Progenitor cell of endocrine pancreas (in vitro differentiated cells): ENCODE data around the gene IL1B. TPM values are rescaled to one million over a fixed set of nuclear protein-coding genes. Genes with fewer than 3 reads are reported as not detected.
A peak's percentile ranks its signal among the peaks of the same experiment; 100 is the strongest.

ENCODE experiments used
- DNase-seq: peaks from one replicate; pipeline ENCODE4 v3.0.0; 2021; ENCODE audit warnings: low spot score; ENCODE audit not compliant: unreplicated experiment
- H3K27ac Mint-ChIP-seq: 2 replicates; pipeline ENCODE4 v1.8.0; 2021; ENCODE audit warnings: mild to moderate bottlenecking, moderate library complexity, mixed read lengths
- H3K27me3 Mint-ChIP-seq: 2 replicates; pipeline ENCODE4 v1.8.0; 2021; ENCODE audit warnings: mixed read lengths
- H3K36me3 Mint-ChIP-seq: 2 replicates; pipeline ENCODE4 v1.8.0; 2022; ENCODE audit warnings: mixed read lengths; ENCODE audit not compliant: insufficient read depth
- H3K4me1 Mint-ChIP-seq: 2 replicates; pipeline ENCODE4 v1.8.0; 2021; ENCODE audit warnings: low read depth, mixed read lengths
- H3K4me3 Mint-ChIP-seq: 2 replicates; pipeline ENCODE4 v1.8.0; 2021; ENCODE audit warnings: low read depth, mild to moderate bottlenecking, moderate library complexity, mixed read lengths
- H3K9me3 Mint-ChIP-seq: 2 replicates; pipeline ENCODE4 v1.8.0; 2021; ENCODE audit warnings: low read depth, mixed read lengths
- total RNA-seq: library from RNA; stranded (reverse); gene quantifications from 2 replicates; pipeline ENCODE4 v1.2.1, GENCODE V29; 2021
- TF ChIP-seq, protein P1 (sequence below): fragments of 200-600 bp; sonication (generic); IDR thresholded peaks from one replicate; pipeline ENCODE4 v1.5.0; 2021; ENCODE audit warnings: antibody characterized with exemption, mild to moderate bottlenecking; ENCODE audit not compliant: unreplicated experiment

IL1B gene
- total RNA-seq, 1 donor from 2014 or later = not detected

DNA sequence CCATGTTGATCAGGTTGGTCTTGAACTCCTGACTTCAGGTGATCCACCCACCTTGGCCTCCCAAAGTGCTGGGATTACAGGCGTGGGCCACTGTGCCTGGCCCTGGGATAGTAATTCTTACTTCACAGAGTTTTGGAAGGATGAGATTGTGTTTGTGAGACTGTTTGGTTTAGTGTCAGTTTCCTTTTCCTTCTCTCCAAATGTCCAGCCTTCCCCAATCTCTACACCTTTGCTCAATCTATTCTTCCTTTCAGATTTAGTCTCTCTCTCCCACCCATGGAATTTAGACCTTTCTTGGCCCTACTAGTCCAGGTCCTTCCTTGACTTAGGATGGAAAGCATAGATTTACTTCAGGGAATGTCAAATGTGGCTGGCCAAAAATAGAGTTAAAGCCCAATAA is 40.1 kb downstream of the IL1B start:
- Mint-ChIP-seq H3K4me3 (no peak overlapping the region), H3K36me3 (no peaks in the 10 kb centered on the region), H3K9me3 (peaks cover 4% of the 10 kb centered on the region), H3K27me3 (peaks cover 24% of the 10 kb centered on the region), H3K27ac (no peak overlapping the region), H3K4me1 (peaks cover 12% of the 10 kb centered on the region)
- DNase-seq = no peak
- TF ChIP-seq, protein P1, sequence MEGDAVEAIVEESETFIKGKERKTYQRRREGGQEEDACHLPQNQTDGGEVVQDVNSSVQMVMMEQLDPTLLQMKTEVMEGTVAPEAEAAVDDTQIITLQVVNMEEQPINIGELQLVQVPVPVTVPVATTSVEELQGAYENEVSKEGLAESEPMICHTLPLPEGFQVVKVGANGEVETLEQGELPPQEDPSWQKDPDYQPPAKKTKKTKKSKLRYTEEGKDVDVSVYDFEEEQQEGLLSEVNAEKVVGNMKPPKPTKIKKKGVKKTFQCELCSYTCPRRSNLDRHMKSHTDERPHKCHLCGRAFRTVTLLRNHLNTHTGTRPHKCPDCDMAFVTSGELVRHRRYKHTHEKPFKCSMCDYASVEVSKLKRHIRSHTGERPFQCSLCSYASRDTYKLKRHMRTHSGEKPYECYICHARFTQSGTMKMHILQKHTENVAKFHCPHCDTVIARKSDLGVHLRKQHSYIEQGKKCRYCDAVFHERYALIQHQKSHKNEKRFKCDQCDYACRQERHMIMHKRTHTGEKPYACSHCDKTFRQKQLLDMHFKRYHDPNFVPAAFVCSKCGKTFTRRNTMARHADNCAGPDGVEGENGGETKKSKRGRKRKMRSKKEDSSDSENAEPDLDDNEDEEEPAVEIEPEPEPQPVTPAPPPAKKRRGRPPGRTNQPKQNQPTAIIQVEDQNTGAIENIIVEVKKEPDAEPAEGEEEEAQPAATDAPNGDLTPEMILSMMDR = no peak

DNA sequence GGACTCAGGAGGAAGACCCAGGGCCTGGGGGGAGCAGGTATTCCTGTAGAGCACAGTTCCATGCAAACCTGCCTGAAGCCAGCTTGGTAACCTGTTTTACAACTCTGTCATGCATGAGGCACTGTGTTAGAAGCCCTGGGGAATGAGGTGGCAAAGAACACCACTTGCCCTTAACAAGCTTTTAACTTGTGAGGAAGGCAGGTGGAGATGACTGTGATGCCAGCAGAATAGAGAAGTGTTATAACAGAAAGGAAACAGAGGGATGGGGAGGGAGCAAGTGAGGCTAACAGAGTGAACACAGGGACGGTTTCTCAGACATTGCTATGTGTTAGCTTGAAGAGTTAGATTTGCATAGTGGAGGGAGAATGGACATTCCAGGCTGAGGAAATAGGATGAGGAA is 40.8 kb downstream of the IL1B start:
- no peaks in the 10 kb centered on the region for H3K36me3 Mint-ChIP-seq
- peak; percentile 18 for DNase-seq
- H3K4me1 Mint-ChIP-seq = peaks cover 12% of the 10 kb centered on the region
- H3K27ac Mint-ChIP-seq = peak overlapping the region; percentile 75
- peaks cover 24% of the 10 kb centered on the region for H3K27me3 Mint-ChIP-seq
- H3K4me3 Mint-ChIP-seq = no peak overlapping the region
- TF ChIP-seq, protein P1 = no peak
- peaks cover 4% of the 10 kb centered on the region for H3K9me3 Mint-ChIP-seq

DNA sequence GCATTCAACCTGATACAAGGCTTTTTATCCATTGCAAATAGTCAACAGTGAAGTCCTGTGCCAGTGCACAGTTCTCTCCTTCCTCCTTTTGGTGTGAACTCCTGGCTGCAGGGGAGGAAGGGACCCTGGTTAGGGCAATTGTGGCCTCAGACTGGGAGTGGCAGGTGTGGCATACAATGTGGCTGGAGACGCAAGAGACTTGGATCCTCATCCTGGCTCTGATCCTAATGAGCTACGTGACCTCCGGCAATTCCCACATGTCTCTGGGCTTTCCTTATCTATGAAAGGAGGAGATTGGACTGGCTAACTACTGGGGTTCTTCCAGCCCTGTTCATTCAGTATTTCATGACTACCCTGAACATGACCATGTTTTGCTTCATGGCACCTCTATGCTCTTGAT is 41.7 kb downstream of the IL1B start:
- H3K27me3 Mint-ChIP-seq = peaks cover 20% of the 10 kb centered on the region
- H3K9me3 Mint-ChIP-seq = peaks cover 4% of the 10 kb centered on the region
- TF ChIP-seq, protein P1 = no peak
- H3K4me3 Mint-ChIP-seq = no peak overlapping the region
- H3K4me1 Mint-ChIP-seq = peaks cover 12% of the 10 kb centered on the region
- H3K36me3 Mint-ChIP-seq = no peaks in the 10 kb centered on the region
- DNase-seq = no peak
- no peak overlapping the region for H3K27ac Mint-ChIP-seq

DNA sequence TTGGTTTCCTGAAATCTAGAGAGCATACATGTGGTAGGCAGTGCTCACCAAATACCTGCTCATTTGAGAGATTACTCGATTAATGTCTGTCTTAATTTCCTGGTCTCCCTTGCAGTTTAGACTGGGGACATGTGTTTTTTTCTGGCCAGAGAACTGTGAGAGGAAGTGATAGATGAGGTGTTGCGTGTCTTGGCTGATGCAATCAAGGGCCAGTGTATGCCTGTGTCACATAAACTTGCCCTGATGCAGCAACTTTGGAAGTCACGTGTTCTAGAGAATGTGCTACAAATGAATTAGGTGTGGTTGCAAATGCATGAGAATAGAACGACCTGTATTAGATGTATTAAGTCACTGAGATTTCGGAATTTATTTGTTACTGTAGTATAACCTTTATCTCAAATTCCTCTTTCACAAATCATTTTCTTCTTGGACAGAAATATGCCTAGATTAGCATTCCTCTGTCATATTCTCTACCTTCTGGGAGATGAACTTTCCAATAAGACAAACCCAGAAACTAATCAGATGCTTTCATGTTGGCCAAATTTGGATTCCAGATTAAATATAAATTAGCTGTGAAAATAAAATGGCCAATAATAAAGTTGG is 42.3 kb downstream of the IL1B start:
- TF ChIP-seq, protein P1 = no peak
- Mint-ChIP-seq H3K36me3 (no peaks in the 10 kb centered on the region), H3K4me1 (peaks cover 12% of the 10 kb centered on the region), H3K9me3 (peaks cover 4% of the 10 kb centered on the region), H3K4me3 (no peak overlapping the region), H3K27me3 (peaks cover 20% of the 10 kb centered on the region), H3K27ac (no peak overlapping the region)
- DNase-seq = no peak

DNA sequence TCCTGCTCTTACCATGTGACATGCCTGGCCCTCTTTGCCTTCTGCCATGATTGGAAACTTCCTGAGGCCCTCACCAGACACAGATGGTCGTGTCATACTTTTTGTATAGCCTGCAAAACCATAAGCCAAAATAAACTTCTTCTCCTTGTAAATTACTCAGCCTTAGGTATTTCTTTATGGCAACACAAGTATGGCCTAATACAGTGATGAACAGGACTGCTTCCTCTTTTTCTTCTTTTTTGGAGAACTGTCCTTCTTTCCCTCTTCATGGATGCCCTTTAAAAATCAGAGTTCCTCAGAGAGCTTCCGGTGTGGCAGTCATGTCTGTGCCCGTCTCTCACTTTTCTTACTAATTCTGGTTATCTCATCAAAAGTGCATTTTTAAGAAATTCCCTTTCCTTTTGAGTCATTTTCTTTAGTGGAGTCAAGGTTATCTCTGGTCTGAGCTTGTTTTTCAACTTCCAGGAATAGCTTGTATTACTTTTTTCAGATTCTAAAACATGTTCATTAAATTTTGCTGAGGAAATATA is 43.1 kb downstream of the IL1B start:
- peaks cover 4% of the 10 kb centered on the region for H3K9me3 Mint-ChIP-seq
- TF ChIP-seq, protein P1 = no peak
- H3K4me3 Mint-ChIP-seq = no peak overlapping the region
- peaks cover 14% of the 10 kb centered on the region for H3K4me1 Mint-ChIP-seq
- H3K27me3 Mint-ChIP-seq = peaks cover 18% of the 10 kb centered on the region
- no peak overlapping the region for H3K27ac Mint-ChIP-seq
- H3K36me3 Mint-ChIP-seq = no peaks in the 10 kb centered on the region
- no peak for DNase-seq
